IPS DF 6.9 (cell line): Measurements from ENCODE around the gene ZMAT5.

Experiments used
- DNase-seq: peaks from one replicate; pipeline ENCODE4 v3.0.0-alpha.2; 2013; ENCODE audit warnings: low read depth, low spot score
- H3K27ac ChIP-seq: one replicate; pipeline ENCODE4 v1.5.1; 2013; ENCODE audit warnings: low read length, control low read depth
- H3K27me3 ChIP-seq: 2 replicates; pipeline ENCODE4 v1.6.1; 2013; ENCODE audit warnings: mild to moderate bottlenecking, low read length; ENCODE audit not compliant: control insufficient read depth, insufficient read depth
- H3K36me3 ChIP-seq: 2 replicates; pipeline ENCODE4 v1.6.1; 2013; ENCODE audit warnings: low read length; ENCODE audit not compliant: control insufficient read depth, insufficient read depth
- H3K4me1 ChIP-seq: 2 replicates; pipeline ENCODE4 v1.6.1; 2013; ENCODE audit warnings: low read length; ENCODE audit not compliant: control insufficient read depth, insufficient read depth
- H3K4me3 ChIP-seq: 2 replicates; pipeline ENCODE4 v1.5.1; 2013; ENCODE audit warnings: mild to moderate bottlenecking, low read length
- H3K9me3 ChIP-seq: 2 replicates; pipeline ENCODE4 v1.6.1; 2013; ENCODE audit warnings: low read length, inconsistent platforms; ENCODE audit not compliant: control insufficient read depth, insufficient read depth
- WGBS: extraction: QIAGEN DNeasy Blood & Tissue Kit; methylation state at CpG from one replicate; pipeline ENCODE4 v1.1.7; 2013; ENCODE audit warnings: mixed read lengths, missing lambda C conversion rate; ENCODE audit not compliant: insufficient read length, insufficient coverage; 5-methylcytosine and 5-hydroxymethylcytosine counted together

ZMAT5 gene

DNA sequence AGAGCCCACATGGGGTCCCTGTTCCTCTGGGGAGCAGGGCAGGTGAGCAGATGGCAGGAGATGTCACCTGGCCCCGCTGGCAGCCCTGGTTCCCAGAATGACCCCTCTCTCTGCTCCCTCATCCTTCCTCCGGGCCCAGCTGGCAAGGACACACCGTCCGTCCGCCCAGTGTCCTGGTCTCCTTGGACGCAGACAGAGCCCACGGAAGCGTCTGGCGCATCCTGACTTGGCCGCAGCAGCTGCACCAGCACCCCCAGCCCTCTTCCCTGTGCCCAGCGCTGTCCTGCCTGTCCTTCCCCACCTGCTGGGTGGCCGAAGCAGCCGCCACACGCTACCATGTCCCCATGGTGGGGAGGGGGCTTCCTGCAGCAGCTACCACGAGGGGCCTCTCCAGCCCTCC lies 56.6 kb downstream of the ZMAT5 start:
- H3K9me3 ChIP-seq, result no peaks in the 10 kb centered on the region
- no peaks in the 10 kb centered on the region for H3K27me3 ChIP-seq

DNA sequence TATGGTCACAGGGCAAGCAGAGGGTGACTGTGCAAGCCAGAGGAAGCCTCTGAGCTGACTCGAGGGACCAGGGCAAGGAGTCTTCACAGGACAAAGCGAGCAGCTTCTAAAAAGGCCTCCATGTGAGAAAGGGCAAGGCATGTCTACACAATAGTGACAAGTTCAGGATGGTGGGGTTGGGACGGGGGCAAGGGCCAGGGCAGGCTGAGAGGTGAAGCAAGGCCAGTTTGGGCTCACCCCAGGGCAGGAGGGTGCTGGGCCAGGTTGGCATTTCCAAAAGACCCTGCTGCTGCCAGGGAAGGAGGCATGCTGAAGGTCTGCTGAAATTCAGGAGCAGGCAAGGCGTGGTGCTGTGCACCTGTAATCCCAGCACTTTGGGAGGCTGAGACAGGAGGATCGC lies 59.3 kb downstream of the ZMAT5 start:
- Histone ChIP-seq H3K27me3 (no peaks in the 10 kb centered on the region; the same call in none of the 2 replicates), H3K4me1 (peaks cover 15% of the 10 kb centered on the region), H3K36me3 (no peaks in the 10 kb centered on the region; the same call in 1 of the 2 replicates), H3K9me3 (no peaks in the 10 kb centered on the region), H3K27ac (no peak overlapping the region), H3K4me3 (no peak overlapping the region)
- WGBS, result no CpG with 5 or more reads among the region's 5 CpGs
- DNase-seq, result no peak

More for the DNA sequence above, 56.6 kb downstream of the ZMAT5 start:
- Histone ChIP-seq H3K4me1 (peaks cover 3% of the 10 kb centered on the region; the same call in 1 of the 2 replicates), H3K27ac (no peak overlapping the region), H3K4me3 (no peak overlapping the region), H3K36me3 (no peaks in the 10 kb centered on the region; the same call in 1 of the 2 replicates)
- DNase-seq, result no peak
- no CpG with 5 or more reads among the region's 15 CpGs for WGBS

DNA sequence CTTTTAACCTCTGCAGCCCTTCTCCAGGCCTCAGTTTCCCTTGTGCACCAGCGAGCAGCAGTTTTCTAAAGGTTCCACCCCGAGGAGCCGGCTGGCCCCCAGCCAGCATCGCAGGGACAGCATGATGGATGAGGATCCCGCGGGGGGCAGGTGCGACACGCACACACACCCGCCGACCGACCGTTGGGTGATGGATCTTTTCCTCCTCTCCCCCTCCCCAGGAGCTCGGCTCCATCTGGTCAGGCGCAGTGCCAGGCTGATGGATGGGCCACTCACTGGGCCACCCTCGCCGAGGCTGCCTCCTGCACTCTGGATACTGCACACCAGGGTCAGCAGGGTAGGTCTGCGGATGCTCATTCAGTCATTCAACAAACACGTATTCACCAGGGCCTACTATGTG lies 59.8 kb downstream of the ZMAT5 start:
- no CpG with 5 or more reads among the region's 18 CpGs for WGBS
- no peak overlapping the region for H3K27ac ChIP-seq
- H3K36me3 ChIP-seq, result no peaks in the 10 kb centered on the region; the same call in 1 of the 2 replicates
- H3K27me3 ChIP-seq, result peaks cover under 1% of the 10 kb centered on the region
- H3K9me3 ChIP-seq, result no peaks in the 10 kb centered on the region
- no peak overlapping the region for H3K4me3 ChIP-seq
- H3K4me1 ChIP-seq, result peaks cover 15% of the 10 kb centered on the region
- no peak for DNase-seq

DNA sequence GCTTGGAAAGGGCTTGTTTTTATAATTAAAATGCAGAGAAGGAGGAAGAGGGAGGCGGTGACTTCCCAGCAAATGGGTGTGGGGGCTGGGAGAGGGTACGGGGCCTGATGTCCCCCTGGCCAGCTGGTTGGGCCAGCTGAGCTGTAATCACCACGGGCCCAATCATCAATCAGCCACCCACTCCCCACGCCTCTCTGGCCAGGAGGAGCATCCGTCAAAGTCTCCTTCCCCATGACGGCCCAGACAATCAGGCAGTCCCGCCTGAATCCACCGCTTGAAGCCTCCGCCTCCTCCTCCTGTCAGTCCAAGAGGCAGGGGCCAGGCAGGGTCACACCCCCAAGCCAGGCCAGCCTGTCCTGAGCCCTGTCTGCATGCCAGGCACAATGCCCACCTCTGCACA lies 60.3 kb downstream of the ZMAT5 start:
- no peak overlapping the region for H3K4me3 ChIP-seq
- H3K27ac ChIP-seq, result no peak overlapping the region
- no CpG with 5 or more reads among the region's 9 CpGs for WGBS
- no peaks in the 10 kb centered on the region for H3K9me3 ChIP-seq
- no peak for DNase-seq
- peaks cover 15% of the 10 kb centered on the region for H3K4me1 ChIP-seq
- H3K36me3 ChIP-seq, result no peaks in the 10 kb centered on the region; the same call in 1 of the 2 replicates
- H3K27me3 ChIP-seq, result peaks cover 2% of the 10 kb centered on the region

DNA sequence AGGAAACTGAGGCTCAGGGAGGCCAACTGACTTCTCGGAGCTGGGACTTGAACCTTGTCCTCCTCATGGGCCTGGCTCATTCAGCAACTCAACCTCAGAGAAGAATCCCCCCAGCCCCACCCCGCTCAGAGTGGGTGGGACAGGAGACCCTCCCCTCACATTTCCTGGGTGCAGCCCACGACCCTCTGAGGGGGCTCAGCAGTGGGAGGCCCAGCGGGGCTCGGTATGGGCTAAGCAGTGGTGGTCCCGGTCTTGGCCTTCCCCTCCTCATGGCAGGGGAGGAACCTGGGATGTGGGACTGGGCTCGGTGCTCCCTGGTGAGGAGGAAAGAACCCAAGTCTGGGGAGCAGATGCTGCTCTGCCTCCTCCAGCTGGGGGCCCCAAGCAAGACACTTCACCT lies 61.2 kb downstream of the ZMAT5 start:
- WGBS, result no CpG with 5 or more reads among the region's 7 CpGs
- H3K27ac ChIP-seq, result no peak overlapping the region
- no peaks in the 10 kb centered on the region; the same call in 1 of the 2 replicates for H3K36me3 ChIP-seq
- peaks cover 15% of the 10 kb centered on the region for H3K4me1 ChIP-seq
- DNase-seq, result no peak
- H3K9me3 ChIP-seq, result no peaks in the 10 kb centered on the region
- H3K4me3 ChIP-seq, result no peak overlapping the region
- peaks cover 2% of the 10 kb centered on the region for H3K27me3 ChIP-seq

DNA sequence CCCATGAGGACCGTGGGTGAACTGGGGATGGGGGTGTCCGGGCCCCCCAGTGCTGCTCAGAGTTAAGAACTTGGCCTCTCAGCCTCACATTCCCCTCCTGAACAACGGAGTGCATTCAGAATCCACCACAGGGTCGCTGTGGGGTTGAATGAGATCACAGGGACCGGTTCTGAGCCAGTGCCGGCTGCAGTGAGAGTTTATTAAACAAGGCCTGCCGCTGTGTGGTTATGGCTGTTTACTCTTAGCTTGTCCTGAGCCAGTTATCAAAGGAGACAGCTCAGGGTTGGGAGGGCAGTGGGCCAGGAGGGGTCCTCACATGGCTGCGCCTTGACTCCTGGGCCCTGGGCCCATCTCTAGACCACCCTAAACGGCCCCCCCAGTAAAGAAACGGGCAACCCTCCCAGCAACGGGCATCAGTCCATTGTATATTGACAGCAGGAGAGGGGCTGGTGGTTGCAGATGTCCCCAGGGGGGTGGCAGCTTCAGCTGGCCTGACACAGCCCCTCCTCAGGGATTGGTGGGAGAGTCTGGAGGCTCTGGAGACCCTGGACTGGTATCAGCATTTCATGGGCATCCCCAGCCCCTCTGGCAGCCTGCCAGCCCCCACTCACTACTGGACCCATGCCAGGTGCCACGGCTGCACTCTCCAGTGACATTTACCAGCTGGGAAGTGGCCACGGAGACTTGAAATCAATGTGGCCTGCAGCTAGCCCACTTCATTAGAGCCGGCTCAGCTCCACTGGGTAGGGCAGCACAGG lies 62.1 kb downstream of the ZMAT5 start:
- no peak for DNase-seq
- H3K9me3 ChIP-seq, result no peaks in the 10 kb centered on the region
- peaks cover 2% of the 10 kb centered on the region for H3K27me3 ChIP-seq
- peaks cover 15% of the 10 kb centered on the region for H3K4me1 ChIP-seq
- no peak overlapping the region for H3K27ac ChIP-seq
- WGBS, result no CpG with 5 or more reads among the region's 14 CpGs
- H3K4me3 ChIP-seq, result no peak overlapping the region
- no peaks in the 10 kb centered on the region; the same call in 1 of the 2 replicates for H3K36me3 ChIP-seq

DNA sequence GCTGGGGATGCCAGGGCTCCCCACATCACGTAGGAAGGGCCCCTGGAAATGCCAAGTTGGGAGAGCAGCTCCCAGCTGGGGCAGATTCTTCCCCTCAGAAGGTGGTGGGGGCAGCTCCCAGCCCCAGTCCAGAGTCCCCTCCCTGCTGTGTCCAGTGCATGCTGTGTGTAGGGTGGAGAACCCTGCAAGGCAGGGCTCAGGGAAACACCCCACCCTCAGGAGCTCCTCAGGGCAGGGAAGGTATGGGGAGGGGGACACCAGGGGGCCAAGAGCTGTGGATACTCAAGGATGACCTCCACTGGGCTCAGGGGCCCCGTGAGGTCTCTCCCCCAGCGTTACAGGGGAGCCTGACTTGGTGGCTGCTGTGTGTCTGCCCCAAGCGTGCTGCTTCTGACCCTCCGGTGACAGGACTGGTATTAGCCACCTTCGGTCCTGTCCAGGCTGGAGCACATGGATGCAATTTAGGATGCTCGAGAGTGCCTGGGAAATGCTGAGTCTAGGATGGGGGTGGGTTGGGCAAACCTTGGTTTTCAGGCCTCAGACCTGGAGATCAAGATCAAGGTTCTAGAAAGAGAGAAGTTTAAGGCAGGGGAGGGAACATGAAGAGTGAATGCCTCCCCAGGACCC lies 63.1 kb downstream of the ZMAT5 start:
- no peaks in the 10 kb centered on the region; the same call in 1 of the 2 replicates for H3K36me3 ChIP-seq
- H3K27ac ChIP-seq, result no peak overlapping the region
- H3K4me3 ChIP-seq, result no peak overlapping the region
- peaks cover 15% of the 10 kb centered on the region for H3K4me1 ChIP-seq
- no CpG with 5 or more reads among the region's 7 CpGs for WGBS
- peaks cover 2% of the 10 kb centered on the region for H3K27me3 ChIP-seq
- DNase-seq, result no peak
- H3K9me3 ChIP-seq, result no peaks in the 10 kb centered on the region

DNA sequence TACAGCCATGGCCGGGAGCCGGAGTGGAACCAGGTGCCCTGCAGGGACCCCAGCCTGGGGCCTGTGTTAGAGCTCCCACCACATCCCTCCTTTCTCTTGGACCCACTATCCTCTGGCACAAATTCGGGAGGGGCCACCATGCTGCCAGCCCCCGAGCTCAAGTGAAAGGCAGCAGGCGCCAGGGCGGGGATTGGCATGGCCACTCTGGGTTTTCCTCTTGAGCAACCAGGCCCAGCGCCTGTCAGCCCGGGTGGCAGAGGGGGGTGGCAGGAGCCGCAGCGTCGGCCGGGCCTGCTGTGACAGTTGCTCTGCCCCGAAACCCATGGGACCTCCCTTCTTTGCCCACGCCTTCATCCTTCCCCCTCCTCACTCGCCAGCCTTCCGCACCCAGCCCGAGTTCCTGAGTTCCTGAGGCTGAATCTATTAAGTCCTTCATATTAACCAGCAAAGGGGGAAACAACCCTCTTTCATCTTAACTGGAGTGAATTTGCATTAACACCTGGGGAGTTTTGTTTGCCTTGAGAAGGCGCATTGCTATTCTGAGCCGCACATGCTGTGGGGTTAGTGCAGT lies 63.8 kb downstream of the ZMAT5 start:
- H3K27me3 ChIP-seq, result peaks cover 2% of the 10 kb centered on the region
- no peaks in the 10 kb centered on the region for H3K9me3 ChIP-seq
- no CpG with 5 or more reads among the region's 19 CpGs for WGBS
- H3K4me1 ChIP-seq, result peaks cover 15% of the 10 kb centered on the region
- no peaks in the 10 kb centered on the region; the same call in 1 of the 2 replicates for H3K36me3 ChIP-seq
- no peak overlapping the region for H3K4me3 ChIP-seq
- no peak overlapping the region for H3K27ac ChIP-seq
- no peak for DNase-seq

DNA sequence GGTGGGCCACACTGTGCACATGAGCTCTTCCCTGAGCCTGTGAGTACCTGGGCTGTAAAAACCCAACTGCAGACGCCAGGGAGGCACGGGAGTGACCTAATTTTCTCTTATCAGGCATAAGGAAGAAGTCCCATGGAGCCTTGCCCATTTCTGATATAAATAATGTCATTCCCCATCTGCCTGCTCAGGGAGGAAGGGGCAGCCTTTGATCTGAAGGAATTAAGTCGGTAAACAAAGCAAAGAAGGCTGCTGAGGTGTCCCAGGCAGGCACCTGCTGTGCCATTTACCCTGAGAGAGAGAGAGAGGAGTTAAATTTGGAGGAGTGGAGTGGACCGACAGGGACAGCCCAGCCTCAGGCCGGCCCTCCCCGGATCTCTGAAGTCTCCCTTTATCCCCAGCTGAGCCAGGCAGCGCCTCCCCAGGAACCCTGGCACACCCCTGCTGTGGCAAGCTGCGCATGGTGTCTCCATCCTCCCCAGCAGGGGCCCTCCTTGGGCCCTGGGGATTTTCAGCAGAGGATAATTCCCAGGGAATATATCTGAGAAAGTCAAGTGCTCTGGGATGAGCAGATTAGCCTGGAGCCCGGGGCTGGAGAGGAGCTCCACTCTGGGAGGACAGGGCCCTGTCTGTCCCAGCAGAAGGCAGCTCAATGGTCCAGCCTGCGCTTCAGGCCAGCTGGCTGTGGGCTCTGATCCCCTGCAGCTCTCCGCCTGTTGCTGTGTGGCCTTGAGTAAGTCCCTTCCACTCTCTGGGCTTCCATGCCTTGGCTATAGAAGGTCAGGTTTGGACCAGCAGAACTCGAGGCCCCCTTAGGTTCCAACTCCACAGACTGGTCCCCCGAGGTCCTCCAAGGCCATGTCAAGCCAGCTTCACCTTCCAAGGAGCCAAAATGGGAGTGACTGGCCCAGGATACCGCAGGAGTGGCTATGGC lies 64.5 kb downstream of the ZMAT5 start:
- DNase-seq, result no peak
- no peaks in the 10 kb centered on the region; the same call in 1 of the 2 replicates for H3K36me3 ChIP-seq
- H3K9me3 ChIP-seq, result no peaks in the 10 kb centered on the region
- peaks cover 15% of the 10 kb centered on the region for H3K4me1 ChIP-seq
- H3K27ac ChIP-seq, result no peak overlapping the region
- peaks cover 2% of the 10 kb centered on the region for H3K27me3 ChIP-seq
- no CpG with 5 or more reads among the region's 14 CpGs for WGBS
- H3K4me3 ChIP-seq, result no peak overlapping the region
